Hepatocyte (in vitro differentiated cells): ENCODE measurements around the gene OR3A1. TPM values are rescaled to one million over a fixed set of nuclear protein-coding genes. Genes with fewer than 3 reads are reported as not detected.
"Not testable (repeated sequence)": the region's sequence is repeated elsewhere in the genome, so short reads cannot be mapped to it uniquely, and the experiment has no call there.

Source experiments
- DNase-seq: peaks from one replicate; pipeline ENCODE4 v3.0.0-alpha.2; 2016; ENCODE audit warnings: low spot score
- H2AFZ ChIP-seq: fragments of 200-600 bp; sonication (generic); 2 replicates; pipeline ENCODE4 v1.6.0; 2016; ENCODE audit warnings: antibody characterized with exemption, mild to moderate bottlenecking
- H3K27ac ChIP-seq: fragments of 200-600 bp; sonication (generic); 2 replicates; pipeline ENCODE4 v1.5.1; 2016; ENCODE audit warnings: mild to moderate bottlenecking
- H3K27me3 ChIP-seq: fragments of 200-600 bp; sonication (generic); 2 replicates; pipeline ENCODE4 v1.6.1; 2016
- H3K36me3 ChIP-seq: fragments of 200-600 bp; sonication (generic); replicated peaks from 2 replicates; pipeline ENCODE4 v1.5.1; 2016; ENCODE audit warnings: low read depth; ENCODE audit not compliant: insufficient read depth
- H3K4me1 ChIP-seq: fragments of 200-600 bp; sonication (generic); 2 replicates; pipeline ENCODE4 v1.5.1; 2016; ENCODE audit warnings: mild to moderate bottlenecking, moderate library complexity; ENCODE audit not compliant: insufficient read depth
- H3K4me2 ChIP-seq: fragments of 200-600 bp; sonication (generic); 2 replicates; pipeline ENCODE4 v1.6.0; 2016
- H3K4me3 ChIP-seq: fragments of 200-600 bp; sonication (generic); 2 replicates; pipeline ENCODE4 v1.5.1; 2016; ENCODE audit warnings: mild to moderate bottlenecking
- H3K79me2 ChIP-seq: fragments of 200-600 bp; sonication (generic); 2 replicates; pipeline ENCODE4 v1.6.0; 2017; ENCODE audit warnings: mild to moderate bottlenecking
- H3K9me2 ChIP-seq: fragments of 200-600 bp; sonication (generic); replicated peaks from 2 replicates; pipeline ENCODE4 v1.6.0; 2017; ENCODE audit warnings: mild to moderate bottlenecking; ENCODE audit not compliant: insufficient read depth
- H3K9me3 ChIP-seq: fragments of 200-600 bp; sonication (generic); 2 replicates; pipeline ENCODE4 v1.5.1; 2016; ENCODE audit warnings: low read depth, mild to moderate bottlenecking
- H4K20me1 ChIP-seq: fragments of 200-600 bp; sonication (generic); 2 replicates; pipeline ENCODE4 v1.6.0; 2016; ENCODE audit warnings: mild to moderate bottlenecking; ENCODE audit not compliant: insufficient read depth, poor library complexity, severe bottlenecking
- EZH2 ChIP-seq: fragments of 200-600 bp; sonication (generic); IDR thresholded peaks from 2 replicates; pipeline ENCODE4 v1.6.1; 2016; ENCODE audit warnings: antibody characterized with exemption, mild to moderate bottlenecking, borderline replicate concordance
- EZH2phosphoT487 ChIP-seq: fragments of 200-600 bp; sonication (generic); IDR thresholded peaks from one replicate; pipeline ENCODE4 v1.6.1; 2018; ENCODE audit warnings: antibody characterized with exemption, mild to moderate bottlenecking, low read depth, moderate library complexity; ENCODE audit not compliant: unreplicated experiment, severe bottlenecking
- WGBS: methylation state at CpG from one replicate; pipeline ENCODE4 v1.1.6; 2016; ENCODE audit warnings: low lambda C conversion rate; ENCODE audit errors: missing lambda C conversion rate; 5-methylcytosine and 5-hydroxymethylcytosine counted together
- polyA plus RNA-seq: library from polyadenylated mRNA; unstranded; fragments of >200 nt; fragmentation: Nextera tagmentation; extraction: Ambion mirVana; gene quantifications from 2 replicates; pipeline ENCODE4 v1.2.1, GENCODE V29; 2016
- total RNA-seq: library from RNA; depleted of rRNA; stranded (reverse); fragments of >200 nt; gene quantifications from 2 replicates; pipeline ENCODE4 v1.2.3, GENCODE V29; 2014
- TF ChIP-seq, protein P1 (sequence below): fragments of 200-600 bp; sonication (generic); IDR thresholded peaks from 2 replicates; pipeline ENCODE4 v1.5.1; 2016; ENCODE audit warnings: antibody characterized with exemption, mild to moderate bottlenecking; ENCODE audit not compliant: poor library complexity

Gene OR3A1, protein sequence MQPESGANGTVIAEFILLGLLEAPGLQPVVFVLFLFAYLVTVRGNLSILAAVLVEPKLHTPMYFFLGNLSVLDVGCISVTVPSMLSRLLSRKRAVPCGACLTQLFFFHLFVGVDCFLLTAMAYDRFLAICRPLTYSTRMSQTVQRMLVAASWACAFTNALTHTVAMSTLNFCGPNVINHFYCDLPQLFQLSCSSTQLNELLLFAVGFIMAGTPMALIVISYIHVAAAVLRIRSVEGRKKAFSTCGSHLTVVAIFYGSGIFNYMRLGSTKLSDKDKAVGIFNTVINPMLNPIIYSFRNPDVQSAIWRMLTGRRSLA
- total RNA-seq (not detected in 2 replicates), polyA plus RNA-seq (not detected in 2 replicates)

DNA sequence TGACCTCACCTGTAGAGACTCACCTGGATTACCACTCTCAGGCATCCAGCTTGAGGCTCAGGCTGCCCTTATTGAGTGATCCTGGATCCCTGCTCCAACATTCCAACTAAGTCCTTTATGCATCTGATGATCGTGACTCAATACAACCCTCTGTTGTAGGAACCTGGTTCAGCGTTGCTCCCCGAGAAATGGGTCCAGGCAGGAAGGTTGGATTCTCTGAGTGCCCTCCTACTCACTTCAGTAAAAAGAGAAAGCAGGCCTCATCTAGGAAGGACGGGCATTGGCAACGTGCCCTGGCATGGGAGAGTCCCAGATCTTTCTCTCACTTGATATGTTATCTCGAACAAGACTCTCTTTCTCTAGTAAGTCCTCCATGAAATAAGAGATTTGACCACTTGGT lies at the start of gene OR3A1:
TSS of gene OR3A1 (minus strand) at position 101 of the 400 bp plus-strand sequence. CDS start 5,778 bp downstream, outside the sequence.
- TF ChIP-seq EZH2phosphoT487 (no peak), EZH2 (no peak)
- TF ChIP-seq, protein P1, sequence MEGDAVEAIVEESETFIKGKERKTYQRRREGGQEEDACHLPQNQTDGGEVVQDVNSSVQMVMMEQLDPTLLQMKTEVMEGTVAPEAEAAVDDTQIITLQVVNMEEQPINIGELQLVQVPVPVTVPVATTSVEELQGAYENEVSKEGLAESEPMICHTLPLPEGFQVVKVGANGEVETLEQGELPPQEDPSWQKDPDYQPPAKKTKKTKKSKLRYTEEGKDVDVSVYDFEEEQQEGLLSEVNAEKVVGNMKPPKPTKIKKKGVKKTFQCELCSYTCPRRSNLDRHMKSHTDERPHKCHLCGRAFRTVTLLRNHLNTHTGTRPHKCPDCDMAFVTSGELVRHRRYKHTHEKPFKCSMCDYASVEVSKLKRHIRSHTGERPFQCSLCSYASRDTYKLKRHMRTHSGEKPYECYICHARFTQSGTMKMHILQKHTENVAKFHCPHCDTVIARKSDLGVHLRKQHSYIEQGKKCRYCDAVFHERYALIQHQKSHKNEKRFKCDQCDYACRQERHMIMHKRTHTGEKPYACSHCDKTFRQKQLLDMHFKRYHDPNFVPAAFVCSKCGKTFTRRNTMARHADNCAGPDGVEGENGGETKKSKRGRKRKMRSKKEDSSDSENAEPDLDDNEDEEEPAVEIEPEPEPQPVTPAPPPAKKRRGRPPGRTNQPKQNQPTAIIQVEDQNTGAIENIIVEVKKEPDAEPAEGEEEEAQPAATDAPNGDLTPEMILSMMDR = no peak
- H2AFZ ChIP-seq = no peak within 1 kb of the TSS
- no peaks in the 10 kb centered on the region for H3K27me3 ChIP-seq
- H3K4me2 ChIP-seq = no peak within 1 kb of the TSS
- H3K9me3 ChIP-seq = no peaks in the 10 kb centered on the region
- no peaks in the 10 kb centered on the region for H3K9me2 ChIP-seq
- no peaks in the 10 kb centered on the region for H3K79me2 ChIP-seq
- no peak within 1 kb of the TSS for H3K4me3 ChIP-seq
- H3K27ac ChIP-seq = no peak within 1 kb of the TSS
- H3K4me1 ChIP-seq = no peaks in the 10 kb centered on the region
- no peaks in the 10 kb centered on the region for H3K36me3 ChIP-seq
- 79% methylated on average over 6 of the region's 6 CpGs for WGBS
- no peak for DNase-seq
- H4K20me1 ChIP-seq = no peaks in the 10 kb centered on the region

DNA sequence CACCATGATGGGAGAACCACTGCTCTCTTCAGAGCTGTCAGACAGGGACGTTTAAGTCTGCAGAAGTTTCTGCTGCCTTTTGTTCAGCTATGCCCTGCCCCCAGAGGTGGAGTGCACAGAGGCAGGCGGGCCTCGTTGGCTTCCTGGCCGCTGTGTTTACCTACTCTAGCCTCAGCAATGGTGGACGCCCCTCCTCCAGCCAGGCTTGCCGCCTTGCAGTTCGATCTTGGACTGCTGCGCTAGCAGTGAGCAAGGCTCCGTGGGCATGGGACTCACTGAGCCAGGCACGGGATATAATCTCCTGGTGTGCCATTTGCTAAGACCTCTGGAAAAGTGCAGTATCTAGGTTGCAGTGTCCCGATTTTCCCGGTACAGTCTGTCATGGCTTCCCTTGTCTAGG lies 44.6 kb upstream of the OR3A1 start:
- WGBS = 83% methylated on average over 12 of the region's 12 CpGs
- H2AFZ ChIP-seq, H3K4me2 ChIP-seq, DNase-seq, H3K4me3 ChIP-seq, H3K27me3 ChIP-seq, H3K27ac ChIP-seq, H4K20me1 ChIP-seq, H3K79me2 ChIP-seq, H3K36me3 ChIP-seq, H3K9me2 ChIP-seq, H3K4me1 ChIP-seq, H3K9me3 ChIP-seq: not testable (repeated sequence)

DNA sequence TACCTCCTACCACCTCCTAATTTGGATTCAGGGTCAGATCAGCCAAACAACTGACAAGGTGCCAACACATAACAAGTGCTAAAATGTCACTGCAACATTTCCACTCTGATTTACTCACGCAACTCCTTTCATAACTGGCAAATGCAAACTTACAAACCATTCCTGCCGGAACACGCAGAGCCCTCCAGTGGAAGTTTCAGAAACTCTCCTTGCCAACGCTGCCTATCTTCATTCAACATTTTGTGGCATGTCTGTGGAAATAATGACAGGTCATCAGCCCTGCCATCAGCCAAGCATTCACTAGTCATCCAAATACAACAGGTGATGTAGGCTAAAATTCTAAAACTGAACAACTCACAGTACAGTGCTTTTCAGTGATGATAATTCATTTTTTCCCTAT lies 37.7 kb upstream of the OR3A1 start:
- Histone ChIP-seq H3K27ac (no peak overlapping the region), H3K79me2 (no peaks in the 10 kb centered on the region), H3K4me1 (no peaks in the 10 kb centered on the region), H3K4me3 (no peak overlapping the region), H3K9me2 (no peaks in the 10 kb centered on the region), H4K20me1 (no peaks in the 10 kb centered on the region), H3K9me3 (no peaks in the 10 kb centered on the region), H3K27me3 (no peaks in the 10 kb centered on the region), H2AFZ (no peak overlapping the region), H3K36me3 (no peaks in the 10 kb centered on the region), H3K4me2 (no peak overlapping the region)
- DNase-seq = no peak
- 63% methylated on average over 4 of the region's 4 CpGs for WGBS
- TF ChIP-seq, protein P1 = no peak
- no peak for TF ChIP-seq EZH2phosphoT487
- no peak for TF ChIP-seq EZH2

DNA sequence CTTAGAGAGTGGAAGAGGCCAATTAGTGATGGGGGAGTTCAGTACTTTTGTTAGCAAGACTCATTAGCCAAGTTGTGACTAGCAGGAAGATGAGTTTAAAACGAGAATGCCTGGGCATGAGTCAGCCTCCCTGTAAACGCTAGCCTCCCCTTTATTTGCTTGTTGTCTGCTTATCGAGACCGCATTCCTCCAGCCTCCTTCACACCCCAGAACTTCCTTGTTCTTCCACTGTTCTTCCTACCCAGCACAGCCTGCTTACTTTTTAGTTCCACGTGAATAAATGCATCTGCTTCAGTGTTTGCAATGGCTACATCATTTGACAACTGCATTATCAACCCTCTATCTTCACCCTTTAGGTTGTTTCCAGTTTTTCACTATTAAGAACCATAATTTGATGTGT lies 20.2 kb upstream of the OR3A1 start:
- Histone ChIP-seq H3K4me3 (no peak overlapping the region), H3K27ac (no peak overlapping the region), H2AFZ (no peak overlapping the region), H3K9me3 (no peaks in the 10 kb centered on the region), H3K36me3 (no peaks in the 10 kb centered on the region), H3K79me2 (no peaks in the 10 kb centered on the region), H3K4me2 (no peak overlapping the region), H3K4me1 (no peaks in the 10 kb centered on the region), H4K20me1 (no peaks in the 10 kb centered on the region), H3K9me2 (no peaks in the 10 kb centered on the region), H3K27me3 (no peaks in the 10 kb centered on the region)
- TF ChIP-seq, protein P1 = no peak
- TF ChIP-seq EZH2phosphoT487 = no peak
- no peak for TF ChIP-seq EZH2
- WGBS = 61% methylated on average over 5 of the region's 5 CpGs
- DNase-seq = no peak
